Measurements from ENCODE around the gene VCAM1.

DNA sequence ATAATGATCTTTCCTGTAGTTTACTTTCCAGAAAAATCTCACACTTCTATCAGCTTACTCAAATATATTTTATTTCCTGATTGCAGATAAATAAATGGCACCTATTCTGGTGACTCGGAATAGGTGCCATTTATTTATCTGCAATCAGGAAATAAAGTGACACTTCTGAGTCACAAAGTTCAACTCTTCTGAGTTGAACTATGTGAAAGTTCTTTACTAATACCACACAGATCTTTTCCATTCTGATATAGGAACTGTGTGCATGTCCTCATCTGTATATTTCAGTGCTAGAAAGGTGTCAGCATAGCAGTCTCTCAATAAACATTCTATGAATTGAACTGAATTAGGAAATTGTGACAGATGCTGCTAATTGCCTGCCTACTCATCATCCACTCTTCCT lies 4.9 kb upstream of the VCAM1 start:
- TF ChIP-seq POLR2AphosphoS5 (IDR thresholded peaks at IDR 0.05; ENCODE audit: insufficient read depth, low read depth, low read length), result no peak
- no peak for TF ChIP-seq POLR2A (IDR thresholded peaks at IDR 0.05; ENCODE audit: low read depth, low read length)
- TF ChIP-seq, protein P1, sequence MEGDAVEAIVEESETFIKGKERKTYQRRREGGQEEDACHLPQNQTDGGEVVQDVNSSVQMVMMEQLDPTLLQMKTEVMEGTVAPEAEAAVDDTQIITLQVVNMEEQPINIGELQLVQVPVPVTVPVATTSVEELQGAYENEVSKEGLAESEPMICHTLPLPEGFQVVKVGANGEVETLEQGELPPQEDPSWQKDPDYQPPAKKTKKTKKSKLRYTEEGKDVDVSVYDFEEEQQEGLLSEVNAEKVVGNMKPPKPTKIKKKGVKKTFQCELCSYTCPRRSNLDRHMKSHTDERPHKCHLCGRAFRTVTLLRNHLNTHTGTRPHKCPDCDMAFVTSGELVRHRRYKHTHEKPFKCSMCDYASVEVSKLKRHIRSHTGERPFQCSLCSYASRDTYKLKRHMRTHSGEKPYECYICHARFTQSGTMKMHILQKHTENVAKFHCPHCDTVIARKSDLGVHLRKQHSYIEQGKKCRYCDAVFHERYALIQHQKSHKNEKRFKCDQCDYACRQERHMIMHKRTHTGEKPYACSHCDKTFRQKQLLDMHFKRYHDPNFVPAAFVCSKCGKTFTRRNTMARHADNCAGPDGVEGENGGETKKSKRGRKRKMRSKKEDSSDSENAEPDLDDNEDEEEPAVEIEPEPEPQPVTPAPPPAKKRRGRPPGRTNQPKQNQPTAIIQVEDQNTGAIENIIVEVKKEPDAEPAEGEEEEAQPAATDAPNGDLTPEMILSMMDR (IDR thresholded peaks at IDR 0.05; ENCODE audit: extremely low read depth in 1 of 2, insufficient read depth in 1 of 2, low read depth in 1 of 2, low read length in 2 of 2), result no peak
- no peak for TF ChIP-seq EZH2 (IDR thresholded peaks at IDR 0.05; ENCODE audit: borderline replicate concordance, low read depth, low read length, severe bottlenecking)
- TF ChIP-seq, protein P2, sequence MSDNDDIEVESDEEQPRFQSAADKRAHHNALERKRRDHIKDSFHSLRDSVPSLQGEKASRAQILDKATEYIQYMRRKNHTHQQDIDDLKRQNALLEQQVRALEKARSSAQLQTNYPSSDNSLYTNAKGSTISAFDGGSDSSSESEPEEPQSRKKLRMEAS (IDR thresholded peaks at IDR 0.05; ENCODE audit: insufficient read depth, insufficient read length), result no peak
- TF ChIP-seq JUN (IDR thresholded peaks at IDR 0.05; ENCODE audit: borderline replicate concordance, insufficient read depth, insufficient read length, low read depth), result no peak
